Testis (tissue), 3 donors: Measurements from ENCODE around the gene ITCH. TPM values are rescaled to one million over a fixed set of nuclear protein-coding genes. Genes with fewer than 3 reads are reported as not detected.
"Not testable (repeated sequence)": the region's sequence is repeated elsewhere in the genome, so short reads cannot be mapped to it uniquely, and the experiment has no call there.

ENCODE experiments used
- DNase-seq: peaks from one replicate; pipeline ENCODE4 v3.0.0-alpha.2; 2019
- H3K27ac ChIP-seq, 2 donors: fragments of 200-600 bp; sonication (generic); one replicate each; pipeline ENCODE4 v1.5.1; 2019
- H3K27me3 ChIP-seq: fragments of 200-600 bp; sonication (generic); one replicate; pipeline ENCODE4 v1.5.1; 2019
- H3K36me3 ChIP-seq: fragments of 200-600 bp; sonication (generic); one replicate; pipeline ENCODE4 v1.5.1; 2017; ENCODE audit warnings: low read depth; ENCODE audit errors: missing control alignments
- H3K4me1 ChIP-seq: fragments of 200-600 bp; sonication (generic); one replicate; pipeline ENCODE4 v1.5.1; 2019
- H3K4me3 ChIP-seq, 2 donors: fragments of 200-600 bp; sonication (generic); one replicate each; pipeline ENCODE4 v1.5.1; 2017 to 2019
- H3K9me3 ChIP-seq: fragments of 200-600 bp; sonication (generic); one replicate; pipeline ENCODE4 v1.5.1; 2017
- POLR2A ChIP-seq: fragments of 450-650 bp; IDR thresholded peaks from one replicate; pipeline ENCODE4 v1.6.1; 2017; ENCODE audit warnings: antibody characterized with exemption, mild to moderate bottlenecking, moderate library complexity
- WGBS, 2 donors: methylation state at CpG; one replicate each; pipeline ENCODE4 v1.1.5; 2018; 5-methylcytosine and 5-hydroxymethylcytosine counted together
- intact Hi-C: fragments of 100-400 bp; cut with DNase I; formaldehyde crosslinking; loops from one replicate; pipeline ENCODE4 v1.15.1; 2023; ENCODE audit warnings: low total_unique reads
- polyA plus RNA-seq: library from polyadenylated mRNA; stranded (reverse); fragments of 350-450 nt; fragmentation: Illumina TruSeq; extraction: RNeasy Lipid Tissue Mini Kit (QIAGEN cat#74804); gene quantifications from one replicate; pipeline ENCODE4 v1.2.3, GENCODE V29; 2014; ENCODE audit warnings: low read depth, low replicate concordance; ENCODE audit not compliant: insufficient read depth
- total RNA-seq, 2 donors: library from RNA; depleted of rRNA; stranded (reverse); fragments of >200 nt; gene quantifications; one replicate each; pipeline ENCODE4 v1.2.3, GENCODE V29; 2016
- TF ChIP-seq, protein P1 (sequence below), 3 experiments: fragments of 450-650 bp in 2 of 3; fragments of 200-600 bp in 1 of 3; sonication (generic) in 1 of 3; IDR thresholded peaks; one replicate each; pipeline ENCODE4 v1.5.1; 2016 to 2019; ENCODE audit warnings: antibody characterized with exemption in 3 of 3, mild to moderate bottlenecking in 2 of 3, moderate library complexity in 1 of 3

Gene ITCH
- total and polyA plus RNA-seq, 3 donors from 2014 or later: 75.4 to 107 (median 88.1) TPM

DNA sequence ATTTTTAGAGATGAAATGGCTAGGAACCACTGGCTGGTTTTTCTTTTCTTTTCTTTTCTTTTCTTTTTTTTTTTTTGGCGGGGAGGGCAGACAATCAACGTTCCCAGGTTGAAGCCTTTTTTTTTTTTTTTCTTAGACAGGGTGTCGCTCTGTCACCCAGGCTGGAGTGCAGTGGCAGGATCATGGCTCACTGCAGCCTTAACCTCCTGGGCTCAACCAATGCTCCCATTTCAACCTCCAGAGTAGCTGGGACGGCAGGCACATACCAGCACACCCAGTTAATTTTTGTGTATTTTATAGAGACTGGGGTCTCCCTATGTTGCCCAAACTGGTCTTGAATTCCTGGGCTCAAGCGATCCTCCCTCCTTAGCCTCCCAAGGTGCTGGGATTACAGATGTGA is 18.8 kb upstream of the ITCH start:
- intact Hi-C loops: no loop called here
- TF ChIP-seq, protein P1, sequence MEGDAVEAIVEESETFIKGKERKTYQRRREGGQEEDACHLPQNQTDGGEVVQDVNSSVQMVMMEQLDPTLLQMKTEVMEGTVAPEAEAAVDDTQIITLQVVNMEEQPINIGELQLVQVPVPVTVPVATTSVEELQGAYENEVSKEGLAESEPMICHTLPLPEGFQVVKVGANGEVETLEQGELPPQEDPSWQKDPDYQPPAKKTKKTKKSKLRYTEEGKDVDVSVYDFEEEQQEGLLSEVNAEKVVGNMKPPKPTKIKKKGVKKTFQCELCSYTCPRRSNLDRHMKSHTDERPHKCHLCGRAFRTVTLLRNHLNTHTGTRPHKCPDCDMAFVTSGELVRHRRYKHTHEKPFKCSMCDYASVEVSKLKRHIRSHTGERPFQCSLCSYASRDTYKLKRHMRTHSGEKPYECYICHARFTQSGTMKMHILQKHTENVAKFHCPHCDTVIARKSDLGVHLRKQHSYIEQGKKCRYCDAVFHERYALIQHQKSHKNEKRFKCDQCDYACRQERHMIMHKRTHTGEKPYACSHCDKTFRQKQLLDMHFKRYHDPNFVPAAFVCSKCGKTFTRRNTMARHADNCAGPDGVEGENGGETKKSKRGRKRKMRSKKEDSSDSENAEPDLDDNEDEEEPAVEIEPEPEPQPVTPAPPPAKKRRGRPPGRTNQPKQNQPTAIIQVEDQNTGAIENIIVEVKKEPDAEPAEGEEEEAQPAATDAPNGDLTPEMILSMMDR (IDR thresholded peaks at IDR 0.05): no peak
- no peak for TF ChIP-seq POLR2A
- 88% methylated on average over 5 of the region's 5 CpGs for WGBS, 2 donors

DNA sequence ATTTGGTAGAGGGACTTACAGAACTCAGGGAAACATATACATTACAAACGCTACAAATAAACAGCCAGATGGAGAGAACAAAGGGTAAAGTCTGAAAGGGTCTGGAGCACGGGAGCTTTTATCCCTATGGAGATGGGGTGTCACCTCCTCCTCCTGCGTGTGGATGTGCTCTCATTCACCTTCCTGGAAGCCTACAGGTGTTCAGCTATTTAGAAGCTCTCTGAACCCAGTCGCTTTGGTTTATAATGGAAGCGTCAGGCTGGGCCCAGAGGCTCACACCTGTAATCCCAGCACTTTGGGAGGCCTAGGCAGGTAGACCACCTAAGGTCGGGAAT is 17.7 kb upstream of the ITCH start:
- intact Hi-C loops: no loop called here
- 88 to 90% methylated on average over 6 of the region's 6 CpGs for WGBS, 2 donors
- Histone ChIP-seq H3K36me3 (no peaks in the 10 kb centered on the region), H3K4me3 (no peak overlapping the region), H3K27ac (no peak overlapping the region), H3K27me3 (no peaks in the 10 kb centered on the region), H3K4me1 (no peaks in the 10 kb centered on the region), H3K9me3 (no peaks in the 10 kb centered on the region)
- TF ChIP-seq POLR2A: no peak
- TF ChIP-seq, protein P1 (IDR thresholded peaks at IDR 0.05): no peak
- DNase-seq: no peak

More for the DNA sequence above, 18.8 kb upstream of the ITCH start:
- no peaks in the 10 kb centered on the region for H3K27me3 ChIP-seq
- H3K27ac ChIP-seq: no peak overlapping the region
- no peak for DNase-seq
- no peaks in the 10 kb centered on the region for H3K9me3 ChIP-seq
- no peaks in the 10 kb centered on the region for H3K36me3 ChIP-seq
- no peak overlapping the region for H3K4me3 ChIP-seq
- no peaks in the 10 kb centered on the region for H3K4me1 ChIP-seq

DNA sequence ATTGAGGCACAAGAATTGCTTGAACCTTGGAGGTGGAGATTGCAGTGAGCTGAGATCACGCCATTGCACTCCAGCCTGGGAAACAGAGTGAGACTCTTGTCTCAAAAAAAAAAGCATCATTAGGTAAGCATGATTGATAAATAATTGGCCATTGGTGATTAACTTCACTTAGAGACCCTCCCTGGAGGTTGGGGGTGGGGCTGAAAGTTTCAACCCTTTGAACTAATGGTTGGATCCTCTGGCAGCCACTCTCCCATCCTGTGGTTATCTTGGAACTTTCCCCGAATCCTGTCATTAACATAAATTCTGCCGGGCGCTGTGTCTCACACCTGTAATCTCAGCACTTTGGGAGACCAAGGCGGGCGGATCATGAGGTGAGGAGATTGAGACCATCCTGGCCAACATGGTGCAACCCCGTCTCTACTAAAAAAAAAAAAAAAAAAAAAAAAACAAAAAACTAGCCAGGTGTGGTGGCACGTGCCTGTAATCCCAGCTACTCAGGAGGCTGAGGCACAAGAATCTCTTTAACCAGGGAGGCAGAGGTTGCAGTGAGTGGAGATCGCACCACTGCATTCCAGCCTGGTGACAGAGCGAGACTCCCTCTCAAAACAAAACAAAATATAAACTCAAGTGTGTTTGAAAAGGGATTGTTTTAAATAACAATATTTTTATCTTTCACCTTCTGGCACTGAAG is 17.1 kb upstream of the ITCH start:
- H3K9me3 ChIP-seq, DNase-seq, H3K36me3 ChIP-seq, H3K27ac ChIP-seq, H3K4me1 ChIP-seq, H3K4me3 ChIP-seq, intact Hi-C loops, H3K27me3 ChIP-seq: not testable (repeated sequence)
- WGBS, 2 donors: 87% methylated on average over 9 to 10 of the region's 10 CpGs

DNA sequence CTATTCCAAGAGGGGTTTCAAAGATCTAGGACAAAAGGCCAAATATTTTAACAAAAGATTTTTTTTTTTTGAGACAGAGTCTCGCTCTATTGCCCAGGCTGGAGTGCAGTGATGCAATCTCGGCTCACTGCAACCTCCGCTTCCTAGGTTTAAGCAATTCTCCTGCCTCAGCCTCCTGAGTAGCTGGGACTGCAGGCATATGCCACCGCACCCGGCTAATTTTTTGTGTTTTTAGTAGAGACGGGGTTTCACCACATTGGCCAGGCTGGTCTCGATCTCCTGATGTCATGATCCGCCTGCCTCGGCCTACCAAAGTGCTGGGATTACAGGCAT is 16.6 kb upstream of the ITCH start:
- H3K36me3 ChIP-seq, H3K4me1 ChIP-seq, H3K27me3 ChIP-seq, H3K27ac ChIP-seq, DNase-seq, H3K9me3 ChIP-seq, H3K4me3 ChIP-seq, intact Hi-C loops: not testable (repeated sequence)
- 88 to 95% methylated on average over 9 of the region's 9 CpGs for WGBS, 2 donors

DNA sequence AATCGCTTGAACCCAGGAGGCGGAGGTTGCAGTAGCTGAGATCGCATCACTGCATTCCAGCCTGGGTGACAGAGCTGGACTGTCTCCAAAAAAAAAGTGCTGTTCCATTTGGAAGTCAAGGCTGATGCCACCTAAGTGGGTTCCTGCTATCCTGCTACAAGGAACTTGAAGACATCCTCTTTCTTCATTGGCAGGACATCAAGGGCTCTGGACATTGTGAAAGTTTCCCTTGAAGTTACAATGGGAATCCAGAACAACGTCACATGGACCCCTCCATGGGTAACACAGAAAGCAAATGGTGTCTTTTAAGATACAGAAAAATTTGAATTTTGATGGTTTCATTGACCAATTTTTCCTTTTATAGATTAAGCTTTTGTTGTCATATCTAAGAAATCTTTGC is 15.5 kb upstream of the ITCH start:
- WGBS, 2 donors: 86 to 95% methylated on average over 4 of the region's 4 CpGs

DNA sequence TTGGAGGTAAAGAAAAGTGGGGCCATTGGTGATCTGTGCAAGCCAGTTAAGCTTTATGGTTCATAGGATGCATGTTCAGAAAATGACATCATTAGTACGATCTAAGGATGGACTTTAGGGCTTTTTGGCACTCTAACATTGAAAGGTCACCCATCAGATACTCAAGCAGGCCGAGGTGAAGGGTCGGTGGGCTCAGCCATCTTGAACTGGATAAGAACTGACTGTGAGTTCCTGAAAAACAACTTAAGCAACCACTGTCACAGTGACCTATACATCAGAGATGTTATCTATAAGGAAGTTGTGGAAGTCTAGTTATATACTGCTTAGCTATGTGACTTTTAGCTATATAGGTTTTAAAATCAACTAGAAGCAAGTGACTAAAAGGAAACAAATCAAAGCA is 13.0 kb upstream of the ITCH start:
- intact Hi-C loops: no loop called here
- Histone ChIP-seq H3K4me3 (no peak overlapping the region), H3K4me1 (no peaks in the 10 kb centered on the region), H3K36me3 (no peaks in the 10 kb centered on the region), H3K27me3 (no peaks in the 10 kb centered on the region), H3K9me3 (no peaks in the 10 kb centered on the region), H3K27ac (no peak overlapping the region)
- 62 to 66% methylated on average over 3 of the region's 3 CpGs for WGBS, 2 donors
- TF ChIP-seq, protein P1 (IDR thresholded peaks at IDR 0.05): no peak
- TF ChIP-seq POLR2A: no peak
- no peak for DNase-seq

More for the DNA sequence above, 15.5 kb upstream of the ITCH start:
- Histone ChIP-seq H3K9me3 (no peaks in the 10 kb centered on the region), H3K4me3 (no peak overlapping the region), H3K27me3 (no peaks in the 10 kb centered on the region), H3K36me3 (no peaks in the 10 kb centered on the region), H3K27ac (no peak overlapping the region), H3K4me1 (no peaks in the 10 kb centered on the region)
- intact Hi-C loops: no loop called here
- DNase-seq: no peak
- TF ChIP-seq, protein P1 (IDR thresholded peaks at IDR 0.05): no peak
- no peak for TF ChIP-seq POLR2A

DNA sequence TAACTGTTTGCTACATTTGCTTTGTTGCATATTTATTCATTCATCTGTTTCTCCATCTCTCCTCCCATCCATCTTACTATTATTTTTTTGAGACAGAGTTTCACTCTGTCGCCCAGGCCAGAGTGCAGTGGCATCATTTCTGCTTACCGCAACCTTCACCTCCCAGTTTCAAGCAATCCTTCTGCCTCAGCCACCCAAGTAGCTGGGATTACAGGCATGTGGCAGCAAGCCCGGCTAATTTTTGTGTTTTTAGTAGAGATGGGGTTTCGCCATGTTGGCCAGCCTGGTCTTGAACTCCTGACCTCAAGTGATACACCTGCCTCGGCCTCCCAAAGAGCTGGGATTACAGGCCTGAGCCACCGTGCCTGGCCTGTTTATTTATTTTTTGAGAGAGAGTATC is 9.6 kb upstream of the ITCH start:
- H3K4me1 ChIP-seq, H3K4me3 ChIP-seq, DNase-seq, H3K36me3 ChIP-seq, intact Hi-C loops, H3K27me3 ChIP-seq, H3K27ac ChIP-seq, H3K9me3 ChIP-seq: not testable (repeated sequence)
- WGBS, 2 donors: 85 to 86% methylated on average over 6 of the region's 6 CpGs
